K562 (cell line): ENCODE measurements around the gene C11orf42. TPM values are rescaled to one million over a fixed set of nuclear protein-coding genes. Genes with fewer than 3 reads are reported as not detected.

Experiments used
- ATAC-seq: fragments of 200-7000 bp; cut with Tn5 transposase; 3 replicates; pipeline ENCODE4 v1.9.1; 2020; ENCODE audit warnings: moderate library complexity
- BruUV-seq: library from RNA; stranded (reverse); fragments of 400-500 nt; replicated peaks from 2 replicates; lab custom pipeline; 2021; lab: Mats Ljungman, UMichigan
- CTCF ChIA-PET: fragments of 300-600 bp; formaldehyde crosslinking; extraction: SDS; loops from one replicate; lab custom pipeline; 2021; ENCODE audit warnings: low intra/inter-chr PET ratio; lab: Yijun Ruan, JAX
- POLR2A ChIA-PET: fragments of 300-600, 350-650 bp; sonication (Branson Sonifier 250); formaldehyde crosslinking; extraction: SDS; loops from one replicate; lab custom pipeline; 2021; ENCODE audit warnings: antibody characterized with exemption, inconsistent platforms; lab: Yijun Ruan, JAX
- DNase-seq, 4 experiments: peaks; one replicate each; pipeline versions ENCODE4 v3.0.0 to v3.0.0-alpha.2; 2011 to 2018; ENCODE audit warnings: low spot score in 3 of 4, mixed read lengths in 3 of 4; ENCODE audit errors: extremely low read depth in 1 of 4
- FAIRE-seq: peaks from 2 replicates; lab custom pipeline; 2011; peaks lifted over from hg19 to GRCh38; lab: Jason Lieb, UNC
- H2AFZ ChIP-seq: 2 replicates; pipeline ENCODE4 v1.6.0; 2011; ENCODE audit warnings: low read depth, low read length, control low read depth, inconsistent platforms
- H3K27ac ChIP-seq: fragments of 200-600 bp; 3 replicates; pipeline ENCODE4 v1.8.0; 2011; ENCODE audit warnings: low read depth, mild to moderate bottlenecking, control low read depth, inconsistent platforms, low read length, moderate library complexity, mixed read lengths; ENCODE audit errors: extremely low read depth
- H3K27me3 ChIP-seq, 2 experiments: fragments of 300-600 bp in 1 of 2; 2 replicates in 1 of 2; 3 replicates in 1 of 2; pipeline versions ENCODE4 v1.6.0 to v1.8.0; 2011; ENCODE audit warnings: inconsistent platforms in 2 of 2, low read length in 2 of 2, mild to moderate bottlenecking in 1 of 2, mixed read lengths in 1 of 2, moderate library complexity in 1 of 2; ENCODE audit not compliant: control insufficient read depth in 2 of 2, insufficient read depth in 2 of 2
- H3K36me3 ChIP-seq: fragments of 300-600 bp; 3 replicates; pipeline ENCODE4 v1.8.0; 2011; ENCODE audit warnings: mild to moderate bottlenecking, low read length, inconsistent platforms; ENCODE audit not compliant: control insufficient read depth, insufficient read depth
- H3K4me1 ChIP-seq, 2 experiments: fragments of 200-600 bp in 1 of 2; replicated peaks in 1 of 2; 2 replicates in 1 of 2; 3 replicates in 1 of 2; pipeline versions ENCODE4 v1.5.1 to v1.8.0; 2011; ENCODE audit warnings: inconsistent platforms in 2 of 2, low read length in 2 of 2, mild to moderate bottlenecking in 1 of 2, mixed read lengths in 1 of 2, moderate library complexity in 1 of 2; ENCODE audit not compliant: control insufficient read depth in 2 of 2, insufficient read depth in 2 of 2
- H3K4me2 ChIP-seq: 2 replicates; pipeline ENCODE4 v1.6.1; 2011; ENCODE audit warnings: low read length, control low read depth, inconsistent platforms, mixed read lengths; ENCODE audit not compliant: insufficient read depth
- H3K4me3 ChIP-seq: fragments of 200-600 bp; sonication (generic), shearing (Covaris generic); 2 replicates; pipeline ENCODE4 v1.5.1; 2016; ENCODE audit warnings: control low read depth, inconsistent platforms
- H3K79me2 ChIP-seq: fragments of 200-600 bp; 3 replicates; pipeline ENCODE4 v1.8.0; 2011; ENCODE audit warnings: low read length, inconsistent platforms; ENCODE audit not compliant: control insufficient read depth, insufficient read depth
- H3K9ac ChIP-seq, 2 experiments: 2 replicates each; pipeline versions ENCODE4 v1.6.0 to v1.6.1; 2011; ENCODE audit warnings: low read depth in 2 of 2, low read length in 2 of 2, control low read depth in 1 of 2, inconsistent platforms in 1 of 2, mild to moderate bottlenecking in 1 of 2, mixed read lengths in 1 of 2; ENCODE audit not compliant: insufficient read depth in 1 of 2
- H3K9me1 ChIP-seq: one replicate; pipeline ENCODE4 v1.6.0; 2011; ENCODE audit warnings: inconsistent platforms, mild to moderate bottlenecking, low read length, moderate library complexity; ENCODE audit not compliant: control insufficient read depth, insufficient read depth
- H3K9me3 ChIP-seq: replicated peaks from 2 replicates; pipeline ENCODE4 v1.5.1; 2011; ENCODE audit warnings: low read depth, low read length, inconsistent platforms; ENCODE audit not compliant: control insufficient read depth, insufficient read depth
- H4K20me1 ChIP-seq: replicated peaks from 2 replicates; pipeline ENCODE4 v1.6.1; 2011; ENCODE audit warnings: low read length, inconsistent platforms, mixed read lengths; ENCODE audit not compliant: control insufficient read depth, insufficient read depth
- ARID2 ChIP-seq: fragments of 450-650 bp; IDR thresholded peaks from 2 replicates; pipeline ENCODE4 v1.6.1; 2017; ENCODE audit warnings: antibody characterized with exemption, mild to moderate bottlenecking
- ASH1L ChIP-seq: fragments of 450-650 bp; IDR thresholded peaks from 2 replicates; pipeline ENCODE4 v1.6.1; 2018; ENCODE audit warnings: borderline replicate concordance, mild to moderate bottlenecking, low read depth; ENCODE audit not compliant: partially characterized antibody
- CREB5 ChIP-seq: fragments of 250-450 bp; sonication (Bioruptor Pico); IDR thresholded peaks from 2 replicates; pipeline ENCODE4 v1.5.0; 2020; ENCODE audit warnings: mild to moderate bottlenecking
- KLF1 ChIP-seq: fragments of 450-650 bp; IDR thresholded peaks from 2 replicates; pipeline ENCODE4 v1.6.1; 2016; ENCODE audit warnings: missing genetic modification characterization, missing compliant biosample characterization
- MCM7 ChIP-seq, 2 experiments: fragments of 450-650 bp; IDR thresholded peaks; 2 replicates each; pipeline ENCODE4 v1.6.1; 2016 to 2018
- NFE2L1 ChIP-seq: fragments of 450-650 bp; IDR thresholded peaks from 2 replicates; pipeline ENCODE4 v1.6.1; 2016; ENCODE audit warnings: missing genetic modification characterization, low read depth, mild to moderate bottlenecking, missing compliant biosample characterization, moderate library complexity, borderline replicate concordance
- PRMT5 ChIP-seq: sonication (generic); formaldehyde crosslinking; IDR thresholded peaks from 2 replicates; pipeline ENCODE4 v1.5.0; 2020; ENCODE audit warnings: missing genetic modification reagents
- SMARCC2 ChIP-seq: fragments of 450-650 bp; IDR thresholded peaks from 2 replicates; pipeline ENCODE4 v1.6.1; 2017; ENCODE audit warnings: antibody characterized with exemption, moderate library complexity, mild to moderate bottlenecking, low read depth
- WGBS: fragments of 100-300 bp; shearing (Covaris generic); methylation state at CpG from one replicate; pipeline ENCODE4 v1.1.6; 2016; ENCODE audit warnings: low coverage, mixed read lengths; ENCODE audit not compliant: insufficient coverage; ENCODE audit errors: missing lambda C conversion rate; 5-methylcytosine and 5-hydroxymethylcytosine counted together
- in situ Hi-C: fragments of 300-500 bp; cut with MboI; formaldehyde crosslinking; loops from 4 replicates; pipeline ENCODE4 v1.15.0; 2018; ENCODE audit warnings: inconsistent platforms, mixed read lengths
- intact Hi-C: fragments of 100-400 bp; cut with micrococcal nuclease; formaldehyde crosslinking; loops from 2 replicates; pipeline ENCODE4 v1.14.2; 2022
- polyA plus RNA-seq, 8 experiments: library from polyadenylated mRNA; depleted of rRNA in 4 of 8; stranded (reverse) in 5 of 8; unstranded in 3 of 8; fragments of >200 nt; fragmentation: Nextera tagmentation in 2 of 8; fragmentation: Illumina TruSeq in 1 of 8; extraction: Ambion mirVana in 2 of 8; extraction: Trizol in 1 of 8; gene quantifications; 2 replicates each; pipeline versions ENCODE4 v1.2.1 to v1.2.3, GENCODE V29; 2011 to 2014; ENCODE audit warnings: inconsistent platforms in 1 of 8, missing spikeins in 1 of 8
- total RNA-seq, 7 experiments: library from RNA; depleted of rRNA in 6 of 7; stranded (reverse); fragments of >200 nt in 6 of 7; fragmentation: Illumina TruSeq in 2 of 7; extraction: Trizol in 2 of 7; gene quantifications; 2 replicates each; pipeline versions ENCODE4 v1.2.1 to v1.2.3, GENCODE V29; 2011 to 2021; ENCODE audit warnings: low replicate concordance in 1 of 7

C11orf42 gene
- total and polyA plus RNA-seq, 9 of the 15 experiments (the other 6 are each of a cell fraction or from before 2014, with no cell fraction given): not detected

- POLR2A ChIA-PET: interaction anchor here (1.2 to 2.6 kb wide), 4 partner anchors 9 to 18 kb away, joined by 3 to 11 read pairs (median 4); partner anchors contain the start of gene FHIP1B
- H3K9me1 ChIP-seq: no peaks in the 10 kb centered on the region
- H3K27ac ChIP-seq: no peak overlapping the region
- H3K4me3 ChIP-seq: no peak overlapping the region
- in situ Hi-C loops (no loop called here), intact Hi-C loops (no loop called here)
- TF ChIP-seq ASH1L: no peak
- no peak for TF ChIP-seq NFE2L1 (tag)
- TF ChIP-seq KLF1: no peak
- no peak for TF ChIP-seq SMARCC2
- no peak for TF ChIP-seq ARID2
- TF ChIP-seq PRMT5 (CRISPR knock-in tag): no peak
- TF ChIP-seq CREB5 (CRISPR knock-in tag): no peak
- TF ChIP-seq MCM7 (IDR thresholded peaks at IDR 0.05): no peak
- no peak overlapping the region for H2AFZ ChIP-seq
- H3K79me2 ChIP-seq: no peaks in the 10 kb centered on the region
- no peak overlapping the region for H3K9ac ChIP-seq
- DNase-seq (no peak), FAIRE-seq (no peak), ATAC-seq (no peak)
- peaks cover 0 to 3% of the 10 kb centered on the region in 2 experiments; a peak in 1 of 5 replicates for H3K4me1 ChIP-seq
- WGBS: 89% methylated on average over 4 of the region's 4 CpGs
- CTCF ChIA-PET: no interaction called here
- no peaks in the 10 kb centered on the region for H3K9me3 ChIP-seq
- peaks cover 73% of the 10 kb centered on the region; the same call in 2 of the 3 replicates for H3K36me3 ChIP-seq
- BruUV-seq: no TSS peak
- no peak overlapping the region for H3K4me2 ChIP-seq
- H4K20me1 ChIP-seq: no peaks in the 10 kb centered on the region
- H3K27me3 ChIP-seq: no peaks in the 10 kb centered on the region
Observed at GRCh38 chr11:6216501-6216900, 11.1 kb downstream of the C11orf42 start.
